Measurements from ENCODE around the gene UGT1A6. TPM values are rescaled to one million over a fixed set of nuclear protein-coding genes. Genes with fewer than 3 reads are reported as not detected.

The UGT1A6 gene
- total RNA-seq, 1 experiment from 2014 or later = not detected

GRCh38 chr2:233820774-233821105 is 128.1 kb downstream of the UGT1A6 start:
- Mint-ChIP-seq H3K27me3 (ENCODE audit: low read depth) (no peaks in the 10 kb centered on the region), H3K9me3 (no peaks in the 10 kb centered on the region), H3K4me3 (no peak overlapping the region), H3K36me3 (no peaks in the 10 kb centered on the region), H3K27ac (no peak overlapping the region), H3K4me1 (peaks cover 5% of the 10 kb centered on the region; the same call in 1 of the 2 replicates)
- DNase-seq (ENCODE audit: low spot score) = no peak
- no peak for ATAC-seq
- POLR2A ChIA-PET = no interaction called here
- CTCF ChIA-PET = interaction anchor here (1.4 kb wide), 1 partner anchor 12 kb away, joined by 5 read pairs; no protein-coding TSS in a partner anchor
- TF ChIP-seq ATF2 (CRISPR knock-in tag; IDR thresholded peaks at IDR 0.05; ENCODE audit: borderline replicate concordance, low read depth) = no peak
- no peak for TF ChIP-seq CDX4 (CRISPR knock-in tag; IDR thresholded peaks at IDR 0.05; ENCODE audit: borderline replicate concordance)
- no peak for TF ChIP-seq OVOL2 (CRISPR knock-in tag; IDR thresholded peaks at IDR 0.05; ENCODE audit: borderline replicate concordance)
- no peak for TF ChIP-seq GRHL2 (CRISPR knock-in tag; IDR thresholded peaks at IDR 0.05; ENCODE audit: insufficient replicate concordance, severe bottlenecking)
- no peak for TF ChIP-seq GTF2I (CRISPR knock-in tag; conservative IDR thresholded peaks at IDR 0.05)
- no peak for TF ChIP-seq ZMAT4 (CRISPR knock-in tag; IDR thresholded peaks at IDR 0.05)
- TF ChIP-seq NFATC4 (CRISPR knock-in tag; IDR thresholded peaks at IDR 0.05) = no peak
- no peak for TF ChIP-seq PREB (CRISPR knock-in tag; IDR thresholded peaks at IDR 0.05; ENCODE audit: borderline replicate concordance)
- TF ChIP-seq FOXP1 (CRISPR knock-in tag; IDR thresholded peaks at IDR 0.05; ENCODE audit: borderline replicate concordance) = no peak

GRCh38 chr2:233821196-233821595 is 128.5 kb downstream of the UGT1A6 start:
- no peaks in the 10 kb centered on the region for H3K27me3 Mint-ChIP-seq (ENCODE audit: low read depth)
- H3K4me1 Mint-ChIP-seq = peaks cover 5% of the 10 kb centered on the region; the same call in 1 of the 2 replicates
- no peak overlapping the region for H3K4me3 Mint-ChIP-seq
- peaks cover 1% of the 10 kb centered on the region; the same call in 1 of the 2 replicates for H3K9me3 Mint-ChIP-seq
- POLR2A ChIA-PET = no interaction called here
- DNase-seq (ENCODE audit: low spot score) (no peak), ATAC-seq (no peak)
- H3K27ac Mint-ChIP-seq = no peak overlapping the region
- CTCF ChIA-PET = no interaction called here
- no peaks in the 10 kb centered on the region for H3K36me3 Mint-ChIP-seq
- no peak for TF ChIP-seq ZNF396 (CRISPR knock-in tag; IDR thresholded peaks at IDR 0.05; ENCODE audit: borderline replicate concordance)
- no peak for TF ChIP-seq CREB1 (CRISPR knock-in tag; IDR thresholded peaks at IDR 0.05)
- TF ChIP-seq ELF4 (CRISPR knock-in tag; IDR thresholded peaks at IDR 0.05; ENCODE audit: low read depth) = no peak
- no peak for TF ChIP-seq IRF2 (CRISPR knock-in tag; IDR thresholded peaks at IDR 0.05; ENCODE audit: borderline replicate concordance, low read depth)

- Mint-ChIP-seq H3K27ac (no peak overlapping the region), H3K9me3 (peaks cover 4% of the 10 kb centered on the region; the same call in 1 of the 2 replicates), H3K27me3 (ENCODE audit: low read depth) (no peaks in the 10 kb centered on the region), H3K4me1 (peaks cover 5% of the 10 kb centered on the region; the same call in 1 of the 2 replicates), H3K36me3 (no peaks in the 10 kb centered on the region), H3K4me3 (no peak overlapping the region)
- no peak for ATAC-seq
- no peak for TF ChIP-seq ERG (CRISPR knock-in tag; IDR thresholded peaks at IDR 0.05)
- POLR2A ChIA-PET = no interaction called here
- CTCF ChIA-PET = no interaction called here
- no peak for DNase-seq (ENCODE audit: low spot score)
Observed at GRCh38 chr2:233821709-233822100, 129.0 kb downstream of the UGT1A6 start.
